GM18505 (cell line): ENCODE results near the gene TWF2.
A peak's percentile ranks its signal among the peaks of the same experiment; 100 is the strongest.
"Not testable (repeated sequence)": the region's sequence is repeated elsewhere in the genome, so short reads cannot be mapped to it uniquely, and the experiment has no call there.

ENCODE experiments used
- ATAC-seq: cut with Tn5 transposase; IDR thresholded peaks from one replicate; pipeline ENCODE4 v1.9.1; 2021; ENCODE audit not compliant: unreplicated experiment
- POLR2A ChIP-seq: IDR thresholded peaks from 4 replicates; pipeline ENCODE4 v1.6.1; 2011; ENCODE audit warnings: borderline replicate concordance; ENCODE audit not compliant: insufficient read depth, insufficient read length; ENCODE audit errors: extremely low read depth

TWF2 gene

DNA sequence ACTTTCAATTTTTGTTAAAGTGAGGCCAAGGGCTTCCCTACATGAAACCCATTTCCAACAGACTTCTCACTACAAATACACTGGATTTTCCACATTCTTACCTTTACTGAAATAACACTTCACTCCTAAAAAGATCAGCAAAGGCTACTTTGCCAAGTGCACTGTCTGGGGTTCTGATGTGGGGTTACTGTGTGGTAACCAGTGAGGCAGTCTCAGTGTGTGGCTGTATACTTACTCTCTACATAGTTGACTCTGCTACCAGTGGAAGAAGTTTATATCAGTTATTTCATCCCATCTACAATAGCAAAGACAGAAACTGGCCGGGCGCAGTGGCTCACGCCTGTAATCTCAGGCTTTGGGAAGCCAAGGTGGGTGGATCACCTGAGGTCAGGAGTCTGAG lies 33.9 kb upstream of the TWF2 start:
- ATAC-seq: no peak
- TF ChIP-seq POLR2A: no peak

DNA sequence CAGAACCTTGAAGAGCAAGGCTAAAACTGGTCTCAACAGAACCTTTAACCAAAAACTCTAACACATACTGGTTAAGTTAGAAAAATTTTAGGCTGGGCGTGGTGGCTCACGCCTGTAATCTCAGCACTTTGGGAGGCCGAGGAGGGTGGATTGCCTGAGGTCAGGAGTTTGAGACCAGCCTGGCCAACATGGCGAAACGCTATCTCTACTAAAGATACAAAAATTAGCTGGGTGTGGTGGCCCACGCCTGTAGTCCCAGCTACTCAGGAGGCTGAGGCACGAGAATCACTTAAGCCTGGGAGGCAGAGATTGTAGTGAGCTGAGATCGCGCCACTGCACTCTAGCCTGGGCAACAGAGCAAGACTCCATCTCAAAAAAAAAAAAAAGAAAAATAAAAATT lies 33.2 kb upstream of the TWF2 start:
- not testable (repeated sequence) for ATAC-seq

GRCh38 chr3:52270252-52270754 lies 31.3 kb upstream of the TWF2 start:
- no peak for TF ChIP-seq POLR2A
- no peak for ATAC-seq

DNA sequence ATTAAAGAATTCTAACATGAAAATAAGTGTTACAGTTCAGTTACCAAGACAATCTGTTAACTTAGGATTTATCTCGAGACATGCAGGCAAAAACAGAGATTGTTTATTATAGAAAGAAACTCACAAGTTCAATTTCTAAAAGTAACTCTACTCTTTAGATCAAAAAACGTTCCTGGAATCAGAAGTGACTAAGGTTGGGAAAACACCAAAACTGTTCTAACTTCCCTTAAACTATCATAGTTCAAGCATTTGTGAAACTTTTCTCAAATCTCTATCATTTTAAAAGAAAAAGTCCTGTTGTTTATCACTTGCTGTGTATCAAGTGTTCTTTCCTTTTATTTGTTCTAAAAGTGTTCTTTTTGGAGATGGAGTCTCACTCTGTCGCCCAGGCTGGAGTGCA lies 30.8 kb upstream of the TWF2 start:
- no peak for TF ChIP-seq POLR2A
- ATAC-seq: no peak

DNA sequence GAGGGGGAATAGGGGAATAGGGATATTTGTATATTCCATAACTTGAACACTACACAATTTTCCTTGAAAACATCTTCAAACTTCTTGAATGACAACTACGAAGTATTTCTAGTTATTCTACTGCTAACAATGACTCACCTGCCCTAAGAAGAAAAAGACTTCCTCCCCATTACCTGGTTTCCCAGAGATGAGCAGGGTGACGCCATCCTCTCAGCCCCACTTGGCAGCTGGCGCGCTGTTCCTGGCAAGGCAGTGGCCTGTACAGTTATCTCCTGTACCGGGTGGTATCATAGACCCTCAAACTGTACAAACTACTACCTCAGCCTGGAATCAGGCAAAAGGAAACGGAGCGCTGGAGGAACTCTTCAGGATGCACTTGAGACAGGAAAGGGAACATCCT lies 29.1 kb upstream of the TWF2 start:
- ATAC-seq: no peak
- TF ChIP-seq POLR2A: no peak

GRCh38 chr3:52265387-52265786 lies 26.4 kb upstream of the TWF2 start:
- TF ChIP-seq POLR2A: no peak
- ATAC-seq: no peak

DNA sequence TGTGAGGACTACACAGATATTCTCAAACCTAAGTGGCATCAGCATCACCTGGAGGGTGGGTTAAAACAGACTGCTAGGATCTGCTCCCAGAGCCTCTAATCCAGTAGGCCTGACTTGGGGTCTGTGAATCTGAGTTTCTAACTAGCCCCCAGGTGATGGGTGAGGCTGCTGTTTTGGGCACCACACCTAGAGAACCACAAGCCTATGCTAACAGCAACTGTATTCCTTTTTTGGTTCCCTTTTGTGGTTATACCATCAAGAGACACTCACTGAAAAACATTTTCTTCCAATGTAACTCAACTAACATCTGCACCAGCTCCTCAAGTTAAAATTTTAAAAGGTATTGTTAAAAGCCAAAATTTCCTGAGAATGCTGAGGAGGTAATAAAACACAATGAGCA lies 23.5 kb upstream of the TWF2 start:
- no peak for ATAC-seq
- no peak for TF ChIP-seq POLR2A

DNA sequence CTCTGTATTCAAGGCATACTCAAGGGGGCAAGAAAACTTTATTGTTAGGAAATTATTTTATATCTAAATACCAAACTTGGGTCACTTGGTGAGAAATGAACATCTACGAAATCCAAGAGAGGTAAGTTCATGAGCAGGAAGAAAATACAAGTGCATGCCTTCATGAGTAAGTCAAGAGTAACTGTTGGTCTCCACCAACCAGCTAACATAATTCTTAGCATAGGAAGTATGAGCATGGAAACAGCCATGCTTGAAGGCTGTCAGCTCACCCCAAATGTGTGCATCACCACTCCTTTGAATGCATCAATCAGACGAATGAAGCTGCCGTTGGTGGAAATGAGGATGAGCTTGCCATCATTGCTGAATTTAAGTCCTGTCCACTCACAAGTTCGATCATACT lies 20.5 kb upstream of the TWF2 start:
- no peak for TF ChIP-seq POLR2A

GRCh38 chr3:52259035-52259434 lies 20.1 kb upstream of the TWF2 start:
- no peak for TF ChIP-seq POLR2A
- ATAC-seq: no peak

More for the DNA sequence above, 20.5 kb upstream of the TWF2 start:
- no peak for ATAC-seq

DNA sequence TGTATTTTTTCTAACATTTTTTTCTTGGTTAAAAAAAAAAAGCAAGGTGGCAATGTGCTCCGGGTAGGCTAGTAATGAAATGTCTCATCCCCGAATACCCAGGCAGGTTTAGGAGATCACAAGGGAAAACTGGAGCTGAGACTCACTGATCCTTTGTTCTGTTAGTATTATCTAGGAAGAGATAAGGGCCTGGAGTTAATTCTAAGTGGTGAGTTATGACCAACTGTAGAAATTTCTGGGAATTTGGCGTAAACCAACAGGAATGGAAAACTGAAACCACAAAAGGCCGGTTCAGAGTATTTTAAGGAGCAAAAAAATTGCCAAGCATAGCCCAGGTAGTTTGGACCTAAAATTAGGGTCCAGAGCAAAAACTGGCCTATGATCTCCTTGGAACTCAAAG lies 19.0 kb upstream of the TWF2 start:
- TF ChIP-seq POLR2A: no peak
- no peak for ATAC-seq

DNA sequence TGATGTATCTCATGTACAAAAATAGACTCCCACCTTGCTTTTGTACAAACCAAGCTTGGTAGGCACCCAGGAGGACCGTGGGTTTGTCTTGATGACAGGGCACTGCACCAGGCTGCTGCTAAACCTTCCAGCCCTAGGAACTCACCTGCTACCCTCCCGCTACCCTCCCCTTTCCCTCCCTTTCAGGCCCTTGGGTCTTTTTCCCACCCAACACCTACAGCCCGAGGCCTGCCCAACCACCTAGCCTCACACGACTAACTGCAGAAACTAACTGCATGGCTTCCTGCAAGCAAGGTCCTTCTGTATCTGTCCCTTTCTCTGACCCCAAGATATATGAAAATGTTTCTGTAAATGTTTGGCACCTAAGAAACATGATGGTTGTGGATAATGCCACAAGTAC lies 17.7 kb upstream of the TWF2 start:
- no peak for TF ChIP-seq POLR2A
- ATAC-seq: no peak

DNA sequence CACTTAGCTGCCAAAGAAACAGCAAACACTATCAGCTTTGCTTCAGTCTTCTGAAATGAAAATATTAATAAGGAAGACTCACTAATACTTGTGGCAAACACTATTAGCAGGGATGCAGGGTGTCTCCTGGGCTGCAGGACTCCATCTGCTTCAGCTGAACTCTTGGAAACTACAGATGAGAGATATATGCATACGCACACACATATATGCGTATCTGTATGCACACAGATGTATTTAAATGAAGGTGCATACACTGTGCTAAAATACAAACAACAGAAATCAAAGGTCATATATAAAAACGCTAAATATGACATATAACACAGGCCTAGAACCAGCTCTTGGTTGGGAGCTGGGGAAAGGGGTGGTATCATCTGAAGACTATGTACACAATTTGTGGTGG lies 17.2 kb upstream of the TWF2 start:
- no peak for TF ChIP-seq POLR2A
- no peak for ATAC-seq

GRCh38 chr3:52254608-52255007 lies 15.7 kb upstream of the TWF2 start:
- ATAC-seq: no peak
- TF ChIP-seq POLR2A: no peak

DNA sequence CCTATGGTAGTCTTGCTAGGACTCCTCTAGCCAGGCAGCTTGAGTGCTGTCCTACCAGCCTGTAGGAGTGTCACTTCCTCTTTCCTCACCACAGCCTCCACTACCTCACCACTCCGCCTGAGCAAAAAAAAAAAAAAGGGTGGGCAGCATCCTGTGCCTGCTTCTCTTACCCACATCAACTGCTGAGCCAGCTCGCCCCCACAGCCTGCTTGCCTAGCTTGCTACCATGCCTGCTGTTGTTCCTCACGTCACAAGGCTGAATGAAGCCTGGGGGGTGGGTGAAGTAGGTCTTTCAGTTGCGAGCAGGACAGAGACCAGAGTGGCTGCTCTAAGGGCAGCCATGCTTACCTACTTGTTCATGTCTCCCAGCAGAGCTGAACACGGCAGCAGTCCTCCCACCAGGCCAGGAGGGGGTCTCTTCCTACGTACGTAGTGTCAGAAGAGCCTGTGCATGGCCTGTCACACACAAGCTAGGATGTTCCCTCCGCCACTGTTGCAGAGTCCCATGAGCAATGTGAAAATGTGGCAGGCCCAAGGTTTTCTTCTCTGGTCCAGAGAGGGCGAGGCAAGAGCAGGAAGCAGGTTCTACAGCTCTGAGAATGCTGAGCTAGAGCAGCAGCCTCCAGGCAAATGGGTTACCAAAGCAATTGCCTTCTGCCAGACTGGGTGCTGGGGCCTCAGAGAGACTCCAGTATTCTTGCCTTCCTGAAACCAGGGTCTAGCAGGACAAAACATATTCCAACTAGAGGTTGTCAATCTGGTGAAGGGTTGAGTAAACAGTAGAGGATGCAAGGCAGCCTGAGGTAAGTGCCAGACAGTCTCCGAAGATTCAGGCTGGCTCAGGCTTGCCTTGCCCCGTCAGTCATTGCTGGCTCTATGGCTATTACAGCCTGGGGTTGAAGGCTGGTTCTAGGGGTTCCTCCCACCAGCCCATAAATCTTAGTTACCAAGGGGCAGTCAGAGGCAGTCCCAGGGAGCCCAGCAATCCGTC lies 14.7 kb upstream of the TWF2 start:
- peak; percentile 21 for TF ChIP-seq POLR2A
- peak; percentile 82 for ATAC-seq
